ENCODE data around the gene GOLGA8M.

DNA sequence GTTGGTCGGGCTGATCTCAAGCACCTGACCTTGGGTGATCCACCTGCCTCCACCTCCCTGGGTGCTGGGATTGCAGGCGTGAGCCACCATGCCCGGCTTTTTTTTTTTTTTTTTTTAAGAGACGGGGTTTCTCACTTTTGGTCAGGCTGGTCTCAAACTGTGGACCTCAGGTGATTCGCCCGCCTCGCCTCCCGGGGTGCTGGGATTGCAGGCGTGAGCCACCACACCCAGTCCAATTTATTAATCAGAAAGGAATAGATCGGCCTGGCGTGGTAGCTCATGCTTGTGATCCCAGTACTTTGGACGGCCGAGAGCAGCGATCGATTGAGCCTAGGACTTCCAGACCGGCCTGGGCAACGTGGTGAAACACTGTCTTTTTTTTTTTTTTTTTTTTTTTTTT, 13.9 kb upstream of the GOLGA8M start:
- TF ChIP-seq, protein P1, sequence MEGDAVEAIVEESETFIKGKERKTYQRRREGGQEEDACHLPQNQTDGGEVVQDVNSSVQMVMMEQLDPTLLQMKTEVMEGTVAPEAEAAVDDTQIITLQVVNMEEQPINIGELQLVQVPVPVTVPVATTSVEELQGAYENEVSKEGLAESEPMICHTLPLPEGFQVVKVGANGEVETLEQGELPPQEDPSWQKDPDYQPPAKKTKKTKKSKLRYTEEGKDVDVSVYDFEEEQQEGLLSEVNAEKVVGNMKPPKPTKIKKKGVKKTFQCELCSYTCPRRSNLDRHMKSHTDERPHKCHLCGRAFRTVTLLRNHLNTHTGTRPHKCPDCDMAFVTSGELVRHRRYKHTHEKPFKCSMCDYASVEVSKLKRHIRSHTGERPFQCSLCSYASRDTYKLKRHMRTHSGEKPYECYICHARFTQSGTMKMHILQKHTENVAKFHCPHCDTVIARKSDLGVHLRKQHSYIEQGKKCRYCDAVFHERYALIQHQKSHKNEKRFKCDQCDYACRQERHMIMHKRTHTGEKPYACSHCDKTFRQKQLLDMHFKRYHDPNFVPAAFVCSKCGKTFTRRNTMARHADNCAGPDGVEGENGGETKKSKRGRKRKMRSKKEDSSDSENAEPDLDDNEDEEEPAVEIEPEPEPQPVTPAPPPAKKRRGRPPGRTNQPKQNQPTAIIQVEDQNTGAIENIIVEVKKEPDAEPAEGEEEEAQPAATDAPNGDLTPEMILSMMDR (IDR thresholded peaks at IDR 0.05) = no peak
- no peak for TF ChIP-seq POLR2A (IDR thresholded peaks at IDR 0.05)

Measured in thyroid gland (tissue), 4 donors.